ENCODE data around the gene ZBTB4. TPM values are rescaled to one million over a fixed set of nuclear protein-coding genes. Genes with fewer than 3 reads are reported as not detected.
"Not testable (repeated sequence)": the region's sequence is repeated elsewhere in the genome, so short reads cannot be mapped to it uniquely, and the experiment has no call there.

Gene ZBTB4
- total RNA-seq, 1 experiment from 2014 or later: 17.1 TPM

DNA sequence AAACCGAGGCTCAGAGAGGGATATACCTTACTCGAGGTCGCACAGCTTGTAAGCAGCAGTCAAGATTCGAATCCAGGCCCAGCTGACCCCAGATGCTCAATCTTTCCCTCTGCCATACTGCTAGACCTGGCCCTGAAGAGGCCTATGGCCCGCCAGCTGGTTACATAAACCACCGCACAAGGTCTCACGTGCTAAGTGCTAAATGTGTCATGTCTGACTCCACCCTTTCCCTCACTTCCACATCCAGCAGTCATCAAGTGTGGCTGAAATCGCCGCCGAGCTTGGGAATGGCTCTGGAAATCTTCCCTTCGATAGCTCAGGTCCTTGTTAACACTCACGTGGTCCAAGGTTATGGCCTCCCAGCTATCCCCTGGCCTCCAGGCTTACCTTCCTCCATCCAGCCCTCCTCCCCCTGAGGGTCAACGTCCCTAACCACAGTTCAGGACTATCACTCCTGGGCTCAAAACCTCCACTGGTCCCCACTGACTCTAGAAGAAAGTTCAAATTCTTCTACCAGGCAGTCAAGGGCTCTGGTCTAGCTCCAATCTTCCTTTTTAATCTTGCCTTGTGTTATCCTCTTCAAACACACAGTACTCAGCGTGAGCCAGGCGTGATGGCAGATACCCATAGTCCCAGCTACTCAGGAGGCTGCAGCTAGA is 3.5 kb downstream of the ZBTB4 start:
- ChIA-PET CTCF (interaction anchor here (1.8 kb wide), 1 partner anchor 39 kb away, joined by 7 read pairs; no protein-coding TSS in a partner anchor), POLR2A (interaction anchor here (1.6 kb wide), 1 partner anchor 8 kb away, joined by 7 read pairs; the partner anchor contains the start of gene POLR2A)
- ATAC-seq: no peak

DNA sequence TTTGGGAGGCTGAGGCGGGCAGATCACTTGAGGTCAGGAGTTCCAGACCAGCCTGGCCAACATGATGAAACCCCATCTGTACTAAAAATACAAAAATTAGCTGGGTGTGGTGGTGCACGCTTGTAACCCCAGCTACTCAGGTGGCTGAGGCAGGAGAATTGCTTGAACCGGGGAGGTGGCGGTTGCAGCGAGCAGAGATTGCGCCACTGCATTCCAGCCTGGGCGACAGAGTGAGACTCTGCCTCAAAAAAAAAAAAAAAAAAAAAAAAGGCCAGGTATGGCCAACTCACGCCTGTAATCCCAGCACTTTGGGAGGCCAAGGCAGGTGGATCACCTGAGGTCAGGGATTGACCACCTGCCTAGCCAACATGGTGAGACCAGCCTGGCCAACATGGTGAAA is 4.7 kb downstream of the ZBTB4 start:
- H3K9me2 ChIP-seq (ENCODE audit: insufficient read depth); ATAC-seq; H3K9me3 ChIP-seq (ENCODE audit: control insufficient read depth in 1 of 2, insufficient read depth in 1 of 2, low read depth in 1 of 2, low read length in 2 of 2); H4K20me1 ChIP-seq (ENCODE audit: insufficient read depth); CTCF ChIA-PET; H3K27ac ChIP-seq (ENCODE audit: low read depth, low read length); H3K4me3 ChIP-seq (replicated peaks in 1 of 2; ENCODE audit: low read depth in 1 of 2, low read length in 2 of 2); H3K9ac ChIP-seq (ENCODE audit: low read length); H2AFZ ChIP-seq (ENCODE audit: low read depth, low read length, poor library complexity, severe bottlenecking); H3K36me3 ChIP-seq (ENCODE audit: control insufficient read depth in 1 of 2, insufficient read depth in 2 of 2, low read length in 2 of 2); DNase-seq (ENCODE audit: low read depth, low spot score); H3K27me3 ChIP-seq (ENCODE audit: insufficient read depth, low read length); RAD21 ChIA-PET (ENCODE audit: low non-redundant PET in 1 of 2, low total read pairs in 2 of 2, uncharacterized antibody in 2 of 2, unreplicated experiment in 2 of 2); BruUV-seq (replicated peaks); intact Hi-C loops (cut with micrococcal nuclease); H3K4me2 ChIP-seq (ENCODE audit: low read length): not testable (repeated sequence)
- Histone ChIP-seq H3K4me1 (ENCODE audit: control insufficient read depth in 1 of 2, insufficient read depth in 2 of 2, low read length in 2 of 2) (peaks cover 22 to 34% of the 10 kb centered on the region in 2 experiments), H3K79me2 (ENCODE audit: insufficient read depth, low read length) (peaks cover 40% of the 10 kb centered on the region)
- POLR2A ChIA-PET: interaction anchor here (1.6 kb wide), 1 partner anchor 10 kb away, joined by 7 read pairs; the partner anchor contains the start of gene POLR2A

More for the DNA sequence above, 3.5 kb downstream of the ZBTB4 start:
- Histone ChIP-seq H3K9ac (ENCODE audit: low read length) (peak overlapping the region; percentile 5; the same call in 1 of the 2 replicates), H4K20me1 (ENCODE audit: insufficient read depth) (no peaks in the 10 kb centered on the region), H3K9me3 (ENCODE audit: control insufficient read depth in 1 of 2, insufficient read depth in 1 of 2, low read depth in 1 of 2, low read length in 2 of 2) (no peaks in the 10 kb centered on the region), H3K4me2 (ENCODE audit: low read length) (peak overlapping the region; percentile 100), H2AFZ (ENCODE audit: low read depth, low read length, poor library complexity, severe bottlenecking) (no peak overlapping the region), H3K9me2 (ENCODE audit: insufficient read depth) (no peaks in the 10 kb centered on the region), H3K36me3 (ENCODE audit: control insufficient read depth in 1 of 2, insufficient read depth in 2 of 2, low read length in 2 of 2) (no peaks in the 10 kb centered on the region), H3K4me3 (replicated peaks in 1 of 2; ENCODE audit: low read depth in 1 of 2, low read length in 2 of 2) (no peak overlapping the region), H3K27me3 (ENCODE audit: insufficient read depth, low read length) (no peaks in the 10 kb centered on the region), H3K27ac (ENCODE audit: low read depth, low read length) (peak overlapping the region; percentile 22; the same call in 1 of the 2 replicates), H3K79me2 (ENCODE audit: insufficient read depth, low read length) (peaks cover 40% of the 10 kb centered on the region), H3K4me1 (ENCODE audit: control insufficient read depth in 1 of 2, insufficient read depth in 2 of 2, low read length in 2 of 2) (peaks cover 25 to 46% of the 10 kb centered on the region in 2 experiments)
- RAD21 ChIA-PET (ENCODE audit: low non-redundant PET in 1 of 2, low total read pairs in 2 of 2, uncharacterized antibody in 2 of 2, unreplicated experiment in 2 of 2): interaction anchor here in 1 of 2 experiments (0.6 kb wide), 1 partner anchor 139 kb away, joined by 3 read pairs; no protein-coding TSS in a partner anchor
- no peak for TF ChIP-seq SP1 (IDR thresholded peaks at IDR 0.05; ENCODE audit: low read depth)
- TF ChIP-seq, protein P1, sequence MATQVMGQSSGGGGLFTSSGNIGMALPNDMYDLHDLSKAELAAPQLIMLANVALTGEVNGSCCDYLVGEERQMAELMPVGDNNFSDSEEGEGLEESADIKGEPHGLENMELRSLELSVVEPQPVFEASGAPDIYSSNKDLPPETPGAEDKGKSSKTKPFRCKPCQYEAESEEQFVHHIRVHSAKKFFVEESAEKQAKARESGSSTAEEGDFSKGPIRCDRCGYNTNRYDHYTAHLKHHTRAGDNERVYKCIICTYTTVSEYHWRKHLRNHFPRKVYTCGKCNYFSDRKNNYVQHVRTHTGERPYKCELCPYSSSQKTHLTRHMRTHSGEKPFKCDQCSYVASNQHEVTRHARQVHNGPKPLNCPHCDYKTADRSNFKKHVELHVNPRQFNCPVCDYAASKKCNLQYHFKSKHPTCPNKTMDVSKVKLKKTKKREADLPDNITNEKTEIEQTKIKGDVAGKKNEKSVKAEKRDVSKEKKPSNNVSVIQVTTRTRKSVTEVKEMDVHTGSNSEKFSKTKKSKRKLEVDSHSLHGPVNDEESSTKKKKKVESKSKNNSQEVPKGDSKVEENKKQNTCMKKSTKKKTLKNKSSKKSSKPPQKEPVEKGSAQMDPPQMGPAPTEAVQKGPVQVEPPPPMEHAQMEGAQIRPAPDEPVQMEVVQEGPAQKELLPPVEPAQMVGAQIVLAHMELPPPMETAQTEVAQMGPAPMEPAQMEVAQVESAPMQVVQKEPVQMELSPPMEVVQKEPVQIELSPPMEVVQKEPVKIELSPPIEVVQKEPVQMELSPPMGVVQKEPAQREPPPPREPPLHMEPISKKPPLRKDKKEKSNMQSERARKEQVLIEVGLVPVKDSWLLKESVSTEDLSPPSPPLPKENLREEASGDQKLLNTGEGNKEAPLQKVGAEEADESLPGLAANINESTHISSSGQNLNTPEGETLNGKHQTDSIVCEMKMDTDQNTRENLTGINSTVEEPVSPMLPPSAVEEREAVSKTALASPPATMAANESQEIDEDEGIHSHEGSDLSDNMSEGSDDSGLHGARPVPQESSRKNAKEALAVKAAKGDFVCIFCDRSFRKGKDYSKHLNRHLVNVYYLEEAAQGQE (IDR thresholded peaks at IDR 0.05; ENCODE audit: low read depth): no peak
- no peak for TF ChIP-seq EZH2phosphoT487 (IDR thresholded peaks at IDR 0.05; ENCODE audit: borderline replicate concordance)
- no peak for TF ChIP-seq CEBPB (IDR thresholded peaks at IDR 0.05; ENCODE audit: low read depth)
- no peak for TF ChIP-seq EGR1 (IDR thresholded peaks at IDR 0.05; ENCODE audit: low read depth)
- no peak for TF ChIP-seq RAD21 (IDR thresholded peaks at IDR 0.05; ENCODE audit: low read depth)
- TF ChIP-seq ELF1 (IDR thresholded peaks at IDR 0.05; ENCODE audit: borderline replicate concordance, low read depth): no peak
- TF ChIP-seq JUND (IDR thresholded peaks at IDR 0.05): no peak
- no peak for TF ChIP-seq ZFX (IDR thresholded peaks at IDR 0.05)
- BruUV-seq (replicated peaks): no TSS peak
- no peak for DNase-seq (ENCODE audit: low read depth, low spot score)
- intact Hi-C loops (cut with micrococcal nuclease): no loop called here

Measured in HCT116 (cell line).